ENCODE data around the gene CCNL1.

DNA sequence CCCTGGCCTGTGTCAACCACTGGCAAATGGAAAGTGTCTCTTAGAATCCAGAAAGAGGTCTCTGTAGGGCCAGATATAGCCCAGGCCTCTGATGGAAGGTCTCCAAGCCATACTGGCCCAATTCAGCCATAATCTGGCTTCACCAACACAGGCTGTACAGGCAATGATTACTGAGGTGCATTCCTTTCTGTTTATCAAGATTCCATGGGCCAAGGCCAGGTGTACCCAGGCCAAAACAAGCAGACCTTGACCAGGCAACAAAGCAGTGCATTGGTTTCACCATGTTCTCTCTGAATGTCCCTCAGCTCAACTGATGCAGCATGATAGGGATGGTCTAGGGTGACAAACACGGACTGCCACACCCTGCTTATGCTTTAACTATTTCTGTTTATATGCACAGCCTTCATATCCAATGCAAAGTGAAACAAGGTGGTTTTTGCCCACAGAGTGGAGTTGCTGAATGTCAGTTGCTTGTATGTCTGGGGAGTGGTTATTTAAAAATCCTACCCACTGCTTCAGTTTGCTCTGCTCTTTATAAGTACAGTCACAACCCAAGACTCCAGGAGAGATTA lies 25.2 kb downstream of the CCNL1 start:
- TF ChIP-seq GATA3 (IDR thresholded peaks at IDR 0.05; ENCODE audit: low read depth, low read length) (no peak), GATA2 (IDR thresholded peaks at IDR 0.05; ENCODE audit: low read depth, low read length) (no peak)

Measured in SH-SY5Y (cell line).